Activated CD8-positive, alpha-beta memory T cell treated with anti-CD3 and anti-CD28 coated beads, Interleukin-2, amount 50 U/mL, for 48 hours (primary cell): ENCODE measurements around the gene NLGN1.

Source experiments
- DNase-seq: peaks from one replicate; pipeline ENCODE4 v3.0.0-alpha.2; 2020

NLGN1 gene

GRCh38 chr3:174318181-174318580 is 920.6 kb downstream of the NLGN1 start:
- no peak for DNase-seq

GRCh38 chr3:174321548-174321947 is 924.0 kb downstream of the NLGN1 start:
- DNase-seq: no peak

DNA sequence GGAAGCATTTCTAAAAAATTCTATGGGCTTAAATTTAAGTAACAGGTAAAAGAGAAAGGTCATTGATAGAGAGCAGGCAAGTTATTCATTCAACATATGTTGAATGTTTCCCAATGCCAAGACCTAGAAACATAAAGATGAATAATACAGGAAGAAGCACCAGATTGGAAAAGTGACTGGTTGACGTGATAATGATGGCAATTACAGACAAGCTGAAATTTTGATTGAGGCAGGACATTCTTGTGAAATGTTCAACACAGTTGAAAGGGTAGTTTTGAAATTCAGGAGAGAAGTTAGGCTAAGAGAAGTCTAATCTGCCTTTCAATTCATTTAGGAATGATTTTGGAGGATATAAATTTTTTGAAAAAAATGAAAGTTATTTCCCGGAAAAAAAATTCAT is 925.2 kb downstream of the NLGN1 start:
- no peak for DNase-seq

- DNase-seq: no peak
Measured at GRCh38 chr3:174325171-174325570, 927.6 kb downstream of the NLGN1 start.

GRCh38 chr3:174325834-174326700 is 928.5 kb downstream of the NLGN1 start:
- DNase-seq: no peak

DNA sequence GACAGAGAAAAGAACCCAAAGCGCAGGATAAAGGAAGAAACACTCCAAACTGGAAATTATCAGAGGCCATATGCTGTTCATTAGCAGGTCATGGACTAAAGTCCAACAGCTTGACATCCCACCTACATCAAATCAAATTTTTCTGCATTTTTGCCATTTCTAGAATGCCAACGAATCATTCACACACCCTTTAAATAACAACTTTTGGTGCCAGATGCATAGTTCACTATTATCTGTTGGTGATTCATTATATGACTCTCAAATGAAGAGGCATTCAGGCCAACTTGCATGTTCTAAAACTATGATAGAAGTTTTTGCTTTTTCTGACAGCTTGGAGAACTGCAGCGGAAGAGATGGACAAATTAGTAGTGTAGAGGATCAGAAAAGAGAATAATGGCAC is 931.8 kb downstream of the NLGN1 start:
- no peak for DNase-seq

GRCh38 chr3:174330303-174330702 is 932.8 kb downstream of the NLGN1 start:
- no peak for DNase-seq

DNA sequence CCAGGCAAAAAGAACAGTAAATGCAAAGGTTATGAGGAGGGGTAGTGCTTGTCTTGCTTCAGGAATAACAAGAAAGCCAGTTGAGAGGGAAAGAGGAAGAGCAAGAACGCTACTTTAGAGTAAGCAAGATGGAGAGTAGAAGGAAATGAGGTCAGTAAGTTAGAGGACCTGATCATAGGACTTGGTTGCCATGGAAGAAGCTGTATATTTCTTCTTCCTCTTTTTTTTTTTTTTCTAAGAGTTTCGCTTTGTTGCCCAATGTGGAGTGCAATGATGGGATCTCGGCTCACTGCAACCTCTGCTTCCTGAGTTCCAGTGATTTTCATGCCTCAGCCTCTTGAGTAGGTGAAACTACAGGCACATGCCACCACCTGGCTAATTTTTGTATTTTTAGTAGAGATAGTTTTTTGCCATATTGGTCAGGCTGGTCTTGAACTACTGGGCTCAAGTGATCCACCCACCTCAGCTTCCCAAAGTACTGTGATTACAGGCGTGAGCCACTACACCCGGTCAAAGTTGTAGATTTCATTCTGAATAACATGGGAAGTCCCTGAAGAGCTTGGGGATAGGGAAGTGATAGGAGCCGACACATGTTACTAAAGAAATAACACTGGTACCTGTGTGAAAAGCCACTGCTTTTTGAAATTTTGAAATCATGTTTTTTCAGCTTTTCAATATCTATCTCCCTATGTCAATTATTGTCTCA is 933.7 kb downstream of the NLGN1 start:
- DNase-seq: no peak

DNA sequence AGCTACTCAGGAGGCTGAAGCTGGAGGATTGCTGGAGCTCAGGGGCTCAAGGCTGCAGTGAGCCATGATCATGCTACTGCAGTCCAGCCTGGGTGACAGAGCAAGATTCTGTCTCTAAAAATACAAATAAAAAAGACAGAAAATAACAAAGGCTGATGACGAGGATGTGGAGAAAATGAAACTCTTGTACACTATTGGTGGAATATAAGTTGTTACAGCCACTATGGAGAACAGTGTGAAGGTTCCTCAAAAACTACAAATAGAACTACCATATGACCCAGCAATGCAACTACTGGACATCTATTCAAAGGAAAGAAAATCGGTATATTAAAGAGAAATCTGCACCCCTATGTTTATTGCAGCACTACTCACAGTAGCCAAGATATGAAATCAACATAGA is 934.8 kb downstream of the NLGN1 start:
- DNase-seq: no peak

DNA sequence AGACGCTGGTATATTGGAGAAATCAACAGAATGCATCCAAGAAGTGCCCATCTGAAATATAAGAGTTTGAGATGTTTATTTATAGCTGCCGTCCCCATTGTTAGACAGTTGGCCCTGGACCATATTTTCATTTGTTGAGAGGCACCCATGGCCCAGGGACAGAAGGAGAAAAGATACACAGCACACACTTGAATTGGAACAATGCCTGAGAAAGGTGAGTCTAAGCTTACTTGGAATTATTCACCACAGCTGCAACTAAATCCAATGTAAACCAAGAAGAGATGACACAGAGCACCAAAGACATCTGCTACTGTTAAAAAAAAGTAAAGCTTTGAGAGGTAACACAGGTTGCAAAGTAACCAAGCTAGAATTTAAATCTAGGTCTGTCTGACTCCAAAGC is 936.1 kb downstream of the NLGN1 start:
- DNase-seq: no peak

DNA sequence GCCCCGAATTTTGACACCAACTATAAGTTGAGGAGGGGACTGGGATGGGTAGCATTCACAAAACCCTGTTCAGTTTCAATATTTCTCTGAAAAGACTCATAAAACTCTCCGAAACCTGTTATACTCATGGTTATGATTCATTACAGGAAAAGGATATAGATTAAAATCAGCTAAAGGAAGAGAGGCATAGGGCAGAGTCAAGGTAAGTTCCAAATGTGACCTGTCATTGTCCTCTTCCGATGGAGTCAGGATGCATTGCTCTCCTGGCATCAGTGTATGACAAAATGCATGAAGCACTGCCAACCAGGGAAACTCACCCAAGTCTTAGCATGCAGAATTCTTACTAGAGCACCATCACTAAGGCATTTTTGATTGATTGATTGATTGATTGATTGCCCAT is 936.6 kb downstream of the NLGN1 start:
- DNase-seq: no peak

DNA sequence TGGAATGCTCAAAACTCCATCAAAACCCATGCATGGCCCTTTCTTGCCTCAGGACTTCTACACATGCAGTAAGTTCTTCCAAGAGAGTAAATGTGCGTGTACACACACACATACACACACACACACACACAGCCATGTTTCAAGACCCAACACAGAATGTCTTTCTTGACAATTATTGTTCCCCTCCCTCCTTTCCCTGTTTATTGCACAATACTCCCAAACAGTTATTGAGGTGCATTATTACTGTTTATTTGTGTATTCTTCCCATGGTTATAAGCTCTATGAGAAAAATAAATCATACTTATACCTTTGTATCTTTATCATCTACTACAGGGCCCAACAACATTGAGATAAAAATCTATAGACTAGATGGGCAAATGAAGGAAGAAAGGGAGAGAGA is 937.8 kb downstream of the NLGN1 start:
- DNase-seq: no peak

DNA sequence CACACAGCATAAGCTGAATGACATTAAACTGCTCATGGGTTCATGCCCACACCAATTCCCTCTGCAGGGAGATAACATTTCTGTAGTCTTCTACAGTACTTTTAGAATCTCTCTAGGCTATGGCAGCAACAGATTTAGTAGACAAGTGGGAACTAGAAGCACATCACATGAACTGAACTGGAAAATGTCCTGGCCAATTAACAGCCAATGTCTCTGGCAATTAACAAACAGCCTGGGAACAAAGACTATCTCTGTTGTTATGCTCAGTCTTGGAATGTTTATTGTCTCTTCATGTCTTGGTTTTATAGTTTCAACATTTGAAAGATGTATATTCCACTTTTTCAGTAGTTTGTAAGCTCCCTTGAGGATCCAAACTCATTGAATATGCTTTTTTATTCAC is 938.4 kb downstream of the NLGN1 start:
- no peak for DNase-seq
